GM23338 (cell line): ENCODE measurements around the gene CYTIP. TPM values are rescaled to one million over a fixed set of nuclear protein-coding genes. Genes with fewer than 3 reads are reported as not detected.

Experiments
- ATAC-seq: fragments of 200-7000 bp; cut with Tn5 transposase; 3 replicates; pipeline ENCODE4 v1.9.1; 2020
- DNase-seq: peaks from one replicate; pipeline ENCODE4 v3.0.0-alpha.2; 2015; ENCODE audit warnings: low spot score
- H2AFZ ChIP-seq: fragments of 200-600 bp; sonication (generic); 2 replicates; pipeline ENCODE4 v1.8.0; 2016; ENCODE audit warnings: antibody characterized with exemption, mild to moderate bottlenecking, moderate library complexity
- H3F3A ChIP-seq: fragments of 200-600 bp; sonication (generic); replicated peaks from 2 replicates; pipeline ENCODE4 v1.8.0; 2017; ENCODE audit warnings: antibody characterized with exemption, mixed run types, low read depth
- H3K27ac ChIP-seq: fragments of 200-600 bp; sonication (generic); 2 replicates; pipeline ENCODE4 v1.6.1; 2016; ENCODE audit warnings: low read depth
- H3K27me3 ChIP-seq: fragments of 200-600 bp; sonication (generic); 2 replicates; pipeline ENCODE4 v1.8.0; 2016; ENCODE audit warnings: mild to moderate bottlenecking, mixed run types, moderate library complexity; ENCODE audit not compliant: insufficient read depth
- H3K36me3 ChIP-seq: fragments of 200-600 bp; sonication (generic); 2 replicates; pipeline ENCODE4 v1.8.0; 2016; ENCODE audit warnings: mild to moderate bottlenecking; ENCODE audit not compliant: insufficient read depth
- H3K4me1 ChIP-seq: fragments of 200-600 bp; sonication (generic); 2 replicates; pipeline ENCODE4 v1.8.0; 2016; ENCODE audit warnings: mild to moderate bottlenecking, moderate library complexity; ENCODE audit not compliant: insufficient read depth
- H3K4me2 ChIP-seq: fragments of 200-600 bp; sonication (generic); 2 replicates; pipeline ENCODE4 v1.7.1; 2017; ENCODE audit warnings: mixed run types
- H3K4me3 ChIP-seq: fragments of 200-600 bp; sonication (generic); 2 replicates; pipeline ENCODE4 v1.6.1; 2016; ENCODE audit warnings: mixed run types
- H3K79me2 ChIP-seq: fragments of 200-600 bp; sonication (generic); replicated peaks from 2 replicates; pipeline ENCODE4 v1.8.0; 2017; ENCODE audit warnings: mild to moderate bottlenecking; ENCODE audit not compliant: insufficient read depth
- H3K9me2 ChIP-seq: fragments of 200-600 bp; sonication (generic); 2 replicates; pipeline ENCODE4 v1.8.0; 2017; ENCODE audit not compliant: insufficient read depth
- H4K20me1 ChIP-seq: fragments of 200-600 bp; sonication (generic); replicated peaks from 2 replicates; pipeline ENCODE4 v1.8.0; 2017; ENCODE audit warnings: mild to moderate bottlenecking; ENCODE audit not compliant: insufficient read depth
- H3K27ac Mint-ChIP-seq: 2 replicates; pipeline ENCODE4 v1.8.0; 2020; ENCODE audit warnings: inconsistent platforms, mild to moderate bottlenecking, moderate library complexity, mixed read lengths
- H3K27me3 Mint-ChIP-seq: 3 replicates; pipeline ENCODE4 v1.8.0; 2022; ENCODE audit warnings: low read depth, mild to moderate bottlenecking, moderate library complexity, mixed read lengths, inconsistent platforms; ENCODE audit not compliant: insufficient read depth, poor library complexity
- H3K36me3 Mint-ChIP-seq: 3 replicates; pipeline ENCODE4 v1.8.0; 2021; ENCODE audit warnings: low read depth, mild to moderate bottlenecking, inconsistent platforms, moderate library complexity, mixed read lengths
- H3K4me1 Mint-ChIP-seq: 3 replicates; pipeline ENCODE4 v1.8.0; 2020; ENCODE audit warnings: mild to moderate bottlenecking, inconsistent platforms, mixed read lengths
- H3K4me3 Mint-ChIP-seq: 3 replicates; pipeline ENCODE4 v1.8.0; 2021; ENCODE audit warnings: moderate library complexity, mild to moderate bottlenecking, inconsistent platforms, mixed read lengths
- H3K9me3 Mint-ChIP-seq: 3 replicates; pipeline ENCODE4 v1.8.0; 2020; ENCODE audit warnings: moderate library complexity, mild to moderate bottlenecking, inconsistent platforms, mixed read lengths
- CREB1 ChIP-seq: fragments of 250-450 bp; sonication (Bioruptor Pico); IDR thresholded peaks from 2 replicates; pipeline ENCODE4 v1.5.0; 2020; ENCODE audit warnings: low read depth, mild to moderate bottlenecking, moderate library complexity
- EZH2 ChIP-seq: fragments of 200-600 bp; sonication (generic); IDR thresholded peaks from one replicate; pipeline ENCODE4 v1.8.0; 2017; ENCODE audit warnings: antibody characterized with exemption, mild to moderate bottlenecking, low read depth; ENCODE audit not compliant: unreplicated experiment
- EZH2phosphoT487 ChIP-seq: fragments of 200-600 bp; sonication (generic); IDR thresholded peaks from one replicate; pipeline ENCODE4 v1.8.1; 2018; ENCODE audit warnings: antibody characterized with exemption; ENCODE audit not compliant: unreplicated experiment
- JUNB ChIP-seq: IDR thresholded peaks from one replicate; pipeline ENCODE4 v1.6.1; 2016; ENCODE audit warnings: antibody characterized with exemption; ENCODE audit not compliant: unreplicated experiment
- NANOG ChIP-seq: IDR thresholded peaks from 2 replicates; pipeline ENCODE4 v1.6.1; 2016; ENCODE audit warnings: antibody characterized with exemption, borderline replicate concordance
- POLR2AphosphoS5 ChIP-seq: IDR thresholded peaks from 2 replicates; pipeline ENCODE4 v1.6.1; 2016; ENCODE audit warnings: antibody characterized with exemption, low read depth
- REST ChIP-seq: IDR thresholded peaks from one replicate; pipeline ENCODE4 v1.6.1; 2018; ENCODE audit warnings: antibody characterized with exemption; ENCODE audit not compliant: unreplicated experiment
- STAT1 ChIP-seq: IDR thresholded peaks from one replicate; pipeline ENCODE4 v1.6.1; 2016; ENCODE audit warnings: antibody characterized with exemption; ENCODE audit not compliant: unreplicated experiment
- ZNF114 ChIP-seq: fragments of 250-450 bp; sonication (Bioruptor Pico); IDR thresholded peaks from 2 replicates; pipeline ENCODE4 v1.5.0; 2020; ENCODE audit warnings: mild to moderate bottlenecking, moderate library complexity
- ZNF331 ChIP-seq: fragments of 250-450 bp; sonication (Bioruptor Pico); IDR thresholded peaks from 2 replicates; pipeline ENCODE4 v1.5.0; 2020; ENCODE audit warnings: low read depth, mild to moderate bottlenecking, moderate library complexity
- ZNF462 ChIP-seq: fragments of 250-450 bp; sonication (Bioruptor Pico); IDR thresholded peaks from 2 replicates; pipeline ENCODE4 v1.5.0; 2020; ENCODE audit warnings: mild to moderate bottlenecking, moderate library complexity
- polyA plus RNA-seq: library from polyadenylated mRNA; unstranded; fragments of >200 nt; fragmentation: Nextera tagmentation; extraction: Ambion mirVana; gene quantifications from 2 replicates; pipeline ENCODE4 v1.2.1, GENCODE V29; 2016
- total RNA-seq: library from RNA; depleted of rRNA; stranded (reverse); fragments of >200 nt; shearing (Covaris generic); gene quantifications from 2 replicates; pipeline ENCODE4 v1.2.3, GENCODE V29; 2014
- TF ChIP-seq, protein P1 (sequence below), 2 experiments: fragments of 200-600 bp in 1 of 2; sonication (generic) in 1 of 2; conservative IDR thresholded peaks; 2 replicates each; pipeline versions ENCODE4 v1.5.1 to v1.6.1; 2016 to 2017; ENCODE audit warnings: antibody characterized with exemption in 2 of 2, low read depth in 2 of 2, mild to moderate bottlenecking in 2 of 2, moderate library complexity in 1 of 2
- TF ChIP-seq, protein P2 (sequence below): IDR thresholded peaks from 2 replicates; pipeline ENCODE4 v1.6.1; 2016; ENCODE audit warnings: antibody characterized with exemption

The CYTIP gene
- total and polyA plus RNA-seq, 2 experiments from 2014 or later, result not detected

DNA sequence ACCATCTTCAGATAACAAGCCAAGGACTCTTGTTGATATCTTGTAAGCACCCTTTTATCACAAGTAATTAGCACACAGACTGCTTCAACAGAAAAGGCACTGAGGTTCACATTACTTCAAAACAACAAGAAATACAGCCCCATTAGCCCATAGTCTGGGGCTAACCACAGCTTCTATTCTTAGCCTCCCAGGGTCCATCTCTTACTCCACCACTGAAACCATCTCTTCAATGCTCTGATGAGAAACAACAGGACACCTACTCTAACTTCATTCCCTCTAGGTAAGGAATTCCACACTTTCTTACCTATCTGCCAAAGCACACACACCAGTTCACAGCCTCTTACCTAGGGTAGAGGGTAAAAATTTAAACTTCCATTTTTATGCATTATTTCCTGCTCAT is 26.4 kb upstream of the CYTIP start (continued):
- TF ChIP-seq ZNF462 (CRISPR knock-in tag) (no peak), ZNF114 (CRISPR knock-in tag) (no peak), JUNB (no peak), CREB1 (no peak), EZH2 (no peak)
- TF ChIP-seq, protein P1, sequence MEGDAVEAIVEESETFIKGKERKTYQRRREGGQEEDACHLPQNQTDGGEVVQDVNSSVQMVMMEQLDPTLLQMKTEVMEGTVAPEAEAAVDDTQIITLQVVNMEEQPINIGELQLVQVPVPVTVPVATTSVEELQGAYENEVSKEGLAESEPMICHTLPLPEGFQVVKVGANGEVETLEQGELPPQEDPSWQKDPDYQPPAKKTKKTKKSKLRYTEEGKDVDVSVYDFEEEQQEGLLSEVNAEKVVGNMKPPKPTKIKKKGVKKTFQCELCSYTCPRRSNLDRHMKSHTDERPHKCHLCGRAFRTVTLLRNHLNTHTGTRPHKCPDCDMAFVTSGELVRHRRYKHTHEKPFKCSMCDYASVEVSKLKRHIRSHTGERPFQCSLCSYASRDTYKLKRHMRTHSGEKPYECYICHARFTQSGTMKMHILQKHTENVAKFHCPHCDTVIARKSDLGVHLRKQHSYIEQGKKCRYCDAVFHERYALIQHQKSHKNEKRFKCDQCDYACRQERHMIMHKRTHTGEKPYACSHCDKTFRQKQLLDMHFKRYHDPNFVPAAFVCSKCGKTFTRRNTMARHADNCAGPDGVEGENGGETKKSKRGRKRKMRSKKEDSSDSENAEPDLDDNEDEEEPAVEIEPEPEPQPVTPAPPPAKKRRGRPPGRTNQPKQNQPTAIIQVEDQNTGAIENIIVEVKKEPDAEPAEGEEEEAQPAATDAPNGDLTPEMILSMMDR (conservative IDR thresholded peaks at IDR 0.05; ENCODE audit: low read depth in 2 of 2), result no peak

DNA sequence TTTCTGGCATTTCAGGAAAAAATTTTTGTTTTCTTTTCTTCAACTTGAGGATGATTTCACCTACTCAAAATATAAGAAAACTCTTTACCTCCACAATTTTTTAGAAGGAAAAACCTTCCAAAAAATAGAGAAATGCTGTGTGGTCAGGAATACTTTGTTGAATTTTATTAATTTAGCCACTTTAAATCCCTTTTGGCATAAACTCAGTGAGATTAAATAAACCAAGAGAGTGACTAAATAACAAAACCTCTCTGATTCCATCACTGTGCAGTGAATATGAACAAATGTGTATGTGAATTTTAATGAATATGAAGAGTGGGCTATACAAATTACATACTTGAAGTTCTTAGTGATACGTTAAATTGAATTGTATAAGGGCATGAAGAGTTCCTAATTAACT is 25.8 kb upstream of the CYTIP start:
- Histone ChIP-seq H3K36me3 (no peaks in the 10 kb centered on the region), H3K79me2 (no peaks in the 10 kb centered on the region), H3K4me3 (no peak overlapping the region), H3K27ac (no peak overlapping the region), H2AFZ (no peak overlapping the region), H3K27me3 (no peaks in the 10 kb centered on the region), H4K20me1 (no peaks in the 10 kb centered on the region), H3F3A (no peaks in the 10 kb centered on the region), H3K4me2 (no peak overlapping the region), H3K4me1 (no peaks in the 10 kb centered on the region), H3K9me2 (no peaks in the 10 kb centered on the region; the same call in 1 of the 2 replicates)
- ATAC-seq, result no peak
- no peaks in the 10 kb centered on the region for H3K36me3 Mint-ChIP-seq
- peaks cover 1% of the 10 kb centered on the region for H3K27me3 Mint-ChIP-seq
- DNase-seq, result no peak
- no peaks in the 10 kb centered on the region for H3K9me3 Mint-ChIP-seq
- H3K27ac Mint-ChIP-seq, result no peak overlapping the region
- H3K4me1 Mint-ChIP-seq, result no peaks in the 10 kb centered on the region
- no peak overlapping the region for H3K4me3 Mint-ChIP-seq
- TF ChIP-seq POLR2AphosphoS5, result no peak
- TF ChIP-seq STAT1, result no peak
- TF ChIP-seq, protein P2, sequence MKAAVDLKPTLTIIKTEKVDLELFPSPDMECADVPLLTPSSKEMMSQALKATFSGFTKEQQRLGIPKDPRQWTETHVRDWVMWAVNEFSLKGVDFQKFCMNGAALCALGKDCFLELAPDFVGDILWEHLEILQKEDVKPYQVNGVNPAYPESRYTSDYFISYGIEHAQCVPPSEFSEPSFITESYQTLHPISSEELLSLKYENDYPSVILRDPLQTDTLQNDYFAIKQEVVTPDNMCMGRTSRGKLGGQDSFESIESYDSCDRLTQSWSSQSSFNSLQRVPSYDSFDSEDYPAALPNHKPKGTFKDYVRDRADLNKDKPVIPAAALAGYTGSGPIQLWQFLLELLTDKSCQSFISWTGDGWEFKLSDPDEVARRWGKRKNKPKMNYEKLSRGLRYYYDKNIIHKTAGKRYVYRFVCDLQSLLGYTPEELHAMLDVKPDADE, result no peak
- TF ChIP-seq CREB1, result no peak
- TF ChIP-seq REST, result no peak
- TF ChIP-seq EZH2, result no peak
- no peak for TF ChIP-seq NANOG
- no peak for TF ChIP-seq ZNF331 (CRISPR knock-in tag)
- TF ChIP-seq EZH2phosphoT487, result no peak
- no peak for TF ChIP-seq ZNF114 (CRISPR knock-in tag)
- TF ChIP-seq JUNB, result no peak
